HPDE6-E6E7 (cell line): Measurements from ENCODE around the gene HCFC1R1.

ENCODE experiments used
- DNase-seq: peaks from one replicate; pipeline ENCODE4 v3.0.0; 2011; ENCODE audit warnings: missing footprints; ENCODE audit errors: extremely low spot score

The HCFC1R1 gene

GRCh38 chr16:3001316-3001715 lies 22.4 kb downstream of the HCFC1R1 start:
- no peak for DNase-seq

- no peak for DNase-seq
These were observed 23.2 kb downstream of the HCFC1R1 start for GRCh38 chr16:3000540-3000939.

GRCh38 chr16:2999929-3000328 lies 23.8 kb downstream of the HCFC1R1 start:
- no peak for DNase-seq

- DNase-seq = no peak
These were observed 27.4 kb downstream of the HCFC1R1 start for GRCh38 chr16:2996298-2996697.

- DNase-seq = peak; percentile 72
These were observed 31.2 kb downstream of the HCFC1R1 start for GRCh38 chr16:2992383-2993081.

- DNase-seq = no peak
These were observed 32.0 kb downstream of the HCFC1R1 start for GRCh38 chr16:2991566-2992261.

- no peak for DNase-seq
These were observed 32.9 kb downstream of the HCFC1R1 start for GRCh38 chr16:2990891-2991290.

GRCh38 chr16:2988590-2989099 lies 35.1 kb downstream of the HCFC1R1 start:
- no peak for DNase-seq

GRCh38 chr16:2987833-2988232 lies 35.9 kb downstream of the HCFC1R1 start:
- no peak for DNase-seq

GRCh38 chr16:2987286-2987685 lies 36.5 kb downstream of the HCFC1R1 start:
- no peak for DNase-seq

- DNase-seq = no peak
These were observed 37.0 kb downstream of the HCFC1R1 start for GRCh38 chr16:2986623-2987188.

GRCh38 chr16:2985893-2986355 lies 37.8 kb downstream of the HCFC1R1 start:
- no peak for DNase-seq

- DNase-seq = no peak
These were observed 38.3 kb downstream of the HCFC1R1 start for GRCh38 chr16:2985462-2985861.

GRCh38 chr16:2983706-2984136 lies 40.0 kb downstream of the HCFC1R1 start:
- DNase-seq = peak; percentile 88

- no peak for DNase-seq
These were observed 41.3 kb downstream of the HCFC1R1 start for GRCh38 chr16:2982402-2982801.

GRCh38 chr16:2981899-2982250 lies 41.9 kb downstream of the HCFC1R1 start:
- no peak for DNase-seq

- no peak for DNase-seq
These were observed 42.4 kb downstream of the HCFC1R1 start for GRCh38 chr16:2981177-2981898.

GRCh38 chr16:2980227-2981176 lies 43.2 kb downstream of the HCFC1R1 start, which contains the start of gene PKMYT1:
PKMYT1 (minus strand) TSS chr16:2980446; CDS start chr16:2979657, 789 bp downstream.
- DNase-seq = peak; percentile 99

GRCh38 chr16:2979669-2980226 lies 44.0 kb downstream of the HCFC1R1 start:
- DNase-seq = no peak

GRCh38 chr16:2977440-2977839 lies 46.3 kb downstream of the HCFC1R1 start:
- no peak for DNase-seq
